NCI-H1694 treated with DMSO at 0.1 percent for 48 hours (cell line): ENCODE data around the gene PER3.

Experiments used
- DNase-seq: peaks from one replicate; lab custom pipeline; 2025; lab: John Stamatoyannopoulos, UW

The PER3 gene

GRCh38 chr1:7871136-7871535 is 87.0 kb downstream of the PER3 start:
- no peak for DNase-seq

GRCh38 chr1:7873801-7874795 is 90.0 kb downstream of the PER3 start:
- no peak for DNase-seq

DNA sequence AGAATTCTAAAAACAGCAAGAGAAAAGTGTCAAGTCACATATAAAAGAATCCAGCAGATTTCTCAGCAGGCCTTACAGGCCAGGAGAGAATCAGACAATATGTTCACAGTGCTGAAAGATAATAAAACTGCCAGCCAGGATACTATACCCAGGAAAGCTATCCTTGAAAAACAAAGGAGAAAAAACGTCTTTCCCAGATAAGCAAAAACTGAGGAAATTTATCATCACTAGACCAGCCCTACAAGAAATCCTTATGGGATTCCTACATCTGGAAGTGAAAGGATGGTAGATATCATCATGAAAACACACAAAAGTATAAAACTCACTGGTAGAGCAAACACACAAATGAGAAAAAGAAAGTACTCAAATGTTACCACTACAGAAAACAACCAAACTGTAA is 93.9 kb downstream of the PER3 start:
- no peak for DNase-seq

DNA sequence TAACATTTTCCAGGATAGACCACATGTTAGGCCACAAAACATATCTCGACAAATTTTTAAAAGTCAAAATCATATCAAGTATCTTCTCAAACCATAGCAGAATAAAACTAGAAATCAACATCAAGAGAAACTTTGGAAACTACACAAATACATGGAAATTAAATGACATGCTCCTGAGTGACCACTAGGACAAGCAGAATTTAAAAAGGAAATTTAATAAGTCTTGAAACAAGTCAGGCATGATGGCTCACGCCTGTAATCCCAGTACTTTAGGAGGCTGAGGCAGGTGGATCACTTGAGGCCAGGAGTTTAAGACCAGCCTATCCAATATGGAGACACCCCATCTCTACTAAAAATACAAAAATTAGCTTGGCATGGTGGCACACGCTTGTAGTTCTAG is 95.1 kb downstream of the PER3 start:
- DNase-seq: no peak

DNA sequence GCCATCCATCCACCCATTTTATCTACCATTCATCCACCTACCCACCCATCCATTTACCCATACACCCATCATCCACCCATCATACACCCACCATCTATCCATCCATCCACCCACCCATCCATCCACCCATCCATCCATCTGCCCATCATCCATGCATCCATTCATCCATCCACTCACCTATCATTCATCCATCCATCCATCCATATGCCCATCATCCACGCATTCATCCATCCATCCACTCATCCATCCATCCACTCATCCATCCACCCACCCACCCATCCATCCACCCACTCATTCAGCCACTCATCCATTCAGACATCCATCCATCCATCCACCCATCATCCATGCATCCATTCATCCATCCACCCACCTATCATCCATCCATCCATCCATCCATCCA is 100.7 kb downstream of the PER3 start:
- DNase-seq: no peak

DNA sequence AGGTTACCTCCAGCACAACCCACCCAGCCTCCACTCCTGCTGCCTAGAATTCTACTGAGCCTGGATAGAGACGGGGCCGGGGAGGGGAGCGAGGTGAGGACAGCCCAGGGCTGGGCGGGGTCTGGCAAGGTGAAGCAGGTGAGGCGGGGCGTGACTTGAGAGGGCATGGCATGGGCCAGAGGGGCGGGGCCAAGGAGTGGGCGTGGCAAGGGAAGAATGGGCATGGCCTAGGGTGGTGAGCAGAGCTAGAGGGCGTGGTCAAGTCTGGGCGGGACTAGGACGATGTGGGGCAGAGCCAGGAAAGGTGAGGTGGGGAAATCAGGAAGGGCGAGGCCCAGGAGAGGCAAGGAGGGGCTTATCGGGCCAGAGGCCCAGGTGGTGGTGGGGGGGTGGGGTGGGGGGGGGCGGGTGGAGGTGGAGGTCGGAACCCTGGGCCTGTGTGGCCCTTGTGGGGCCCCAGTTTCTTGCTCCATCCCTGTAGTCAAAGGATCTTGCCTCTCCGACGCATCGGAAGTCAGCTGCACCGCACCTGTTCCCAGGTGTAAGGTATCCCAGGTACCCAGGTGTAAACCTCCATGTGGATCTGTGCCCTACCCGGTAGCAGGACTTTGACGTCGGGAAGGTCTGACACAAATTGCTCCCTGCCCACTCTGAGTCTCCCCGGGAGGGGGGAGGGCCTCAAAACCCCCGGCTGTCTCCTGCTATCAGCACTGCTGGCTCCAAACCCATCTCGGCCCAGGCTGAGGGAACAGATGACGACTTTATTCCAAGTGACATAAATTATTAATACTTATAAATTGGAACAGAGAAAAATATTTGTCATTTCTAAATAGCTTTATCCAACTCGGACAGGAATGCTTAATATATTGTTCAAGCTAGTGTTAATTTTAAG is 101.7 kb downstream of the PER3 start:
- no peak for DNase-seq

GRCh38 chr1:7886405-7886745 is 102.3 kb downstream of the PER3 start:
- DNase-seq: no peak

- no peak for DNase-seq
These were observed 104.4 kb downstream of the PER3 start for GRCh38 chr1:7888248-7889081.

DNA sequence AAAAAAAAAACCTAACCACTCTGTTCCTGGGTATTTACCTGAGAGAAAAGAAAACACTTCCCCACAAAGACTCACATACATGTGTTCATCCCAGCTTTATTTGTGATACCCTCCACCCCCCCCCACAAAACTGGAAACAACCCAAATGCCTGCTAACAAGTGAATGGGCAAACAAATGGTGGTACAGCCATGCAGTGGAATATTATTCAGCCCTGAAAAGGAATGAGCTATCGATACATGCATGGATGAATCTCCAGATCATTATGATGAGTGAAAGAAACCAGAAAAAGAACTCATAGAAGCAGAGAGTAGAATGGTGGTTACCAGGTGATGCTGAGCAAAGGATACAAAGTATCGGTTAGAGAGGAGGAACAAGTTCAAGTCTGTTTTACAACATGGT is 106.8 kb downstream of the PER3 start:
- DNase-seq: no peak

DNA sequence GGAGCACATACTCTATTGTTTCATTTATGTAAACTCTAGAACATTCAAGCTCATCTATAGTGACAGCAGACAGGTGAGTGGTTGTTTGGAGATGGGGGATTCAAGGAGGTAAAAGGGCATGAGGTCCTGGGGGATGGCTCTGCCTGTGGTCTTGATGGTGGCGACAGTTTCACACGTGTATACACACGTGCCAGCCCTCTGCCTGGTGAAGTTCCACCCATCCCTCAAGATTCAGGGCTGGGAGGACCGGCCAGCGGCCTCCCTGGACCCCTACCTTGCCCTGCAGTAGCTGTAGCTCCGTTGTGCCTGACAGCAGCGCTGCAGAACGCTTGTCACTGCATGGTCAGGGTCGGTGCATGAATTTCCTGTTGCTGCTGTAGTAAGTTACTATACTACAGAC is 107.7 kb downstream of the PER3 start:
- no peak for DNase-seq

- no peak for DNase-seq
These were observed 109.6 kb downstream of the PER3 start for GRCh38 chr1:7893529-7894180.
